ENCODE results near the gene ZBTB37. TPM values are rescaled to one million over a fixed set of nuclear protein-coding genes. Genes with fewer than 3 reads are reported as not detected.

ZBTB37 gene
- total and polyA plus RNA-seq, 9 of the 15 experiments (the other 6 are each of a cell fraction or from before 2014, with no cell fraction given) = 1.3 to 13.9 (median 5.4) TPM

- TF ChIP-seq, protein P1, sequence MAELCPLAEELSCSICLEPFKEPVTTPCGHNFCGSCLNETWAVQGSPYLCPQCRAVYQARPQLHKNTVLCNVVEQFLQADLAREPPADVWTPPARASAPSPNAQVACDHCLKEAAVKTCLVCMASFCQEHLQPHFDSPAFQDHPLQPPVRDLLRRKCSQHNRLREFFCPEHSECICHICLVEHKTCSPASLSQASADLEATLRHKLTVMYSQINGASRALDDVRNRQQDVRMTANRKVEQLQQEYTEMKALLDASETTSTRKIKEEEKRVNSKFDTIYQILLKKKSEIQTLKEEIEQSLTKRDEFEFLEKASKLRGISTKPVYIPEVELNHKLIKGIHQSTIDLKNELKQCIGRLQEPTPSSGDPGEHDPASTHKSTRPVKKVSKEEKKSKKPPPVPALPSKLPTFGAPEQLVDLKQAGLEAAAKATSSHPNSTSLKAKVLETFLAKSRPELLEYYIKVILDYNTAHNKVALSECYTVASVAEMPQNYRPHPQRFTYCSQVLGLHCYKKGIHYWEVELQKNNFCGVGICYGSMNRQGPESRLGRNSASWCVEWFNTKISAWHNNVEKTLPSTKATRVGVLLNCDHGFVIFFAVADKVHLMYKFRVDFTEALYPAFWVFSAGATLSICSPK (IDR thresholded peaks at IDR 0.05; ENCODE audit: borderline replicate concordance) = no peak
- TF ChIP-seq MCM7 (IDR thresholded peaks at IDR 0.05) = no peak
- TF ChIP-seq BCL6 (CRISPR knock-in tag; IDR thresholded peaks at IDR 0.05) = no peak
- TF ChIP-seq KAT2B (IDR thresholded peaks at IDR 0.05; ENCODE audit: low read depth, low read length) = no peak
- 0 out of 2 replicates have a peak, but pooled peaks have one; percentile 7 for TF ChIP-seq MEF2D (tag; conservative IDR thresholded peaks at IDR 0.05; ENCODE audit: low read depth)
- TF ChIP-seq, protein P2, sequence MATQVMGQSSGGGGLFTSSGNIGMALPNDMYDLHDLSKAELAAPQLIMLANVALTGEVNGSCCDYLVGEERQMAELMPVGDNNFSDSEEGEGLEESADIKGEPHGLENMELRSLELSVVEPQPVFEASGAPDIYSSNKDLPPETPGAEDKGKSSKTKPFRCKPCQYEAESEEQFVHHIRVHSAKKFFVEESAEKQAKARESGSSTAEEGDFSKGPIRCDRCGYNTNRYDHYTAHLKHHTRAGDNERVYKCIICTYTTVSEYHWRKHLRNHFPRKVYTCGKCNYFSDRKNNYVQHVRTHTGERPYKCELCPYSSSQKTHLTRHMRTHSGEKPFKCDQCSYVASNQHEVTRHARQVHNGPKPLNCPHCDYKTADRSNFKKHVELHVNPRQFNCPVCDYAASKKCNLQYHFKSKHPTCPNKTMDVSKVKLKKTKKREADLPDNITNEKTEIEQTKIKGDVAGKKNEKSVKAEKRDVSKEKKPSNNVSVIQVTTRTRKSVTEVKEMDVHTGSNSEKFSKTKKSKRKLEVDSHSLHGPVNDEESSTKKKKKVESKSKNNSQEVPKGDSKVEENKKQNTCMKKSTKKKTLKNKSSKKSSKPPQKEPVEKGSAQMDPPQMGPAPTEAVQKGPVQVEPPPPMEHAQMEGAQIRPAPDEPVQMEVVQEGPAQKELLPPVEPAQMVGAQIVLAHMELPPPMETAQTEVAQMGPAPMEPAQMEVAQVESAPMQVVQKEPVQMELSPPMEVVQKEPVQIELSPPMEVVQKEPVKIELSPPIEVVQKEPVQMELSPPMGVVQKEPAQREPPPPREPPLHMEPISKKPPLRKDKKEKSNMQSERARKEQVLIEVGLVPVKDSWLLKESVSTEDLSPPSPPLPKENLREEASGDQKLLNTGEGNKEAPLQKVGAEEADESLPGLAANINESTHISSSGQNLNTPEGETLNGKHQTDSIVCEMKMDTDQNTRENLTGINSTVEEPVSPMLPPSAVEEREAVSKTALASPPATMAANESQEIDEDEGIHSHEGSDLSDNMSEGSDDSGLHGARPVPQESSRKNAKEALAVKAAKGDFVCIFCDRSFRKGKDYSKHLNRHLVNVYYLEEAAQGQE (IDR thresholded peaks at IDR 0.05; ENCODE audit: borderline replicate concordance) = peak; percentile 98
- TF ChIP-seq, protein P2 (CRISPR knock-in tag; IDR thresholded peaks at IDR 0.05; ENCODE audit: low read depth) = no peak
- TF ChIP-seq ZC3H8 (IDR thresholded peaks at IDR 0.05) = 0 out of 2 replicates have a peak, but pooled peaks have one; percentile 43
- TF ChIP-seq ZNF324 (CRISPR knock-in tag; IDR thresholded peaks at IDR 0.05) = no peak
- TF ChIP-seq DIDO1 (tag; IDR thresholded peaks at IDR 0.05; ENCODE audit: low read depth) = no peak
- TF ChIP-seq, protein P3, sequence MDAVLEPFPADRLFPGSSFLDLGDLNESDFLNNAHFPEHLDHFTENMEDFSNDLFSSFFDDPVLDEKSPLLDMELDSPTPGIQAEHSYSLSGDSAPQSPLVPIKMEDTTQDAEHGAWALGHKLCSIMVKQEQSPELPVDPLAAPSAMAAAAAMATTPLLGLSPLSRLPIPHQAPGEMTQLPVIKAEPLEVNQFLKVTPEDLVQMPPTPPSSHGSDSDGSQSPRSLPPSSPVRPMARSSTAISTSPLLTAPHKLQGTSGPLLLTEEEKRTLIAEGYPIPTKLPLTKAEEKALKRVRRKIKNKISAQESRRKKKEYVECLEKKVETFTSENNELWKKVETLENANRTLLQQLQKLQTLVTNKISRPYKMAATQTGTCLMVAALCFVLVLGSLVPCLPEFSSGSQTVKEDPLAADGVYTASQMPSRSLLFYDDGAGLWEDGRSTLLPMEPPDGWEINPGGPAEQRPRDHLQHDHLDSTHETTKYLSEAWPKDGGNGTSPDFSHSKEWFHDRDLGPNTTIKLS (IDR thresholded peaks at IDR 0.05; ENCODE audit: borderline replicate concordance, low read depth) = peak; percentile 42; the same call in 1 of the 2 replicates
- no peak for TF ChIP-seq ZNF655 (CRISPR knock-in tag; IDR thresholded peaks at IDR 0.05)
- no peak for TF ChIP-seq TRIM28 (IDR thresholded peaks at IDR 0.05)
- 0 out of 2 replicates have a peak, but pooled peaks have one; percentile 62 for TF ChIP-seq ZNF76 (CRISPR knock-in tag; IDR thresholded peaks at IDR 0.05; ENCODE audit: borderline replicate concordance)
Observed at GRCh38 chr1:173868266-173869020, at the start of gene ZBTB37 (continued).

Measured in K562 (cell line).